ENCODE measurements around the gene DTNA.
"Not testable (repeated sequence)": the region's sequence is repeated elsewhere in the genome, so short reads cannot be mapped to it uniquely, and the experiment has no call there.

The DTNA gene

GRCh38 chr18:34911661-34912384 lies 201.7 kb downstream of the DTNA start:
- no peak for DNase-seq

GRCh38 chr18:34913837-34914661 lies 204.0 kb downstream of the DTNA start:
- DNase-seq: no peak

GRCh38 chr18:34915046-34915445 lies 204.9 kb downstream of the DTNA start:
- no peak for DNase-seq

GRCh38 chr18:34916539-34916938 lies 206.4 kb downstream of the DTNA start:
- DNase-seq: not testable (repeated sequence)

GRCh38 chr18:34918856-34919255 lies 208.8 kb downstream of the DTNA start:
- no peak for DNase-seq

- no peak for DNase-seq
Measured at GRCh38 chr18:34921226-34921625, 211.1 kb downstream of the DTNA start.

GRCh38 chr18:34921811-34922385 lies 211.8 kb downstream of the DTNA start:
- DNase-seq: no peak

GRCh38 chr18:34922594-34922993 lies 212.5 kb downstream of the DTNA start:
- DNase-seq: not testable (repeated sequence)

GRCh38 chr18:34923911-34924310 lies 213.8 kb downstream of the DTNA start:
- no peak for DNase-seq

- no peak for DNase-seq
Measured at GRCh38 chr18:34926683-34927082, 216.6 kb downstream of the DTNA start.

GRCh38 chr18:34928088-34928753 lies 218.1 kb downstream of the DTNA start:
- no peak for DNase-seq

GRCh38 chr18:34928754-34929335 lies 218.7 kb downstream of the DTNA start:
- no peak for DNase-seq

- DNase-seq: peak; percentile 24
Measured at GRCh38 chr18:34929336-34929780, 219.3 kb downstream of the DTNA start.

- DNase-seq: no peak
Measured at GRCh38 chr18:34932363-34932762, 222.3 kb downstream of the DTNA start.

GRCh38 chr18:34932792-34933466 lies 222.8 kb downstream of the DTNA start:
- DNase-seq: no peak

- DNase-seq: no peak
Measured at GRCh38 chr18:34933909-34934661, 224.0 kb downstream of the DTNA start.

GRCh38 chr18:34936772-34937171 lies 226.7 kb downstream of the DTNA start:
- no peak for DNase-seq

GRCh38 chr18:34938090-34938489 lies 228.0 kb downstream of the DTNA start:
- no peak for DNase-seq

Data from DMS153 (cell line).